GM12874 (cell line): ENCODE results near the gene TRAF3IP1.

Source experiments
- TF ChIP-seq, protein P1 (sequence below): IDR thresholded peaks from 2 replicates; pipeline ENCODE4 v1.5.1; 2011; ENCODE audit warnings: low read depth, mild to moderate bottlenecking, control low read depth, low read length, moderate library complexity; ENCODE audit not compliant: insufficient read depth

The TRAF3IP1 gene

GRCh38 chr2:238370823-238371372 lies 50.6 kb downstream of the TRAF3IP1 start:
- TF ChIP-seq, protein P1, sequence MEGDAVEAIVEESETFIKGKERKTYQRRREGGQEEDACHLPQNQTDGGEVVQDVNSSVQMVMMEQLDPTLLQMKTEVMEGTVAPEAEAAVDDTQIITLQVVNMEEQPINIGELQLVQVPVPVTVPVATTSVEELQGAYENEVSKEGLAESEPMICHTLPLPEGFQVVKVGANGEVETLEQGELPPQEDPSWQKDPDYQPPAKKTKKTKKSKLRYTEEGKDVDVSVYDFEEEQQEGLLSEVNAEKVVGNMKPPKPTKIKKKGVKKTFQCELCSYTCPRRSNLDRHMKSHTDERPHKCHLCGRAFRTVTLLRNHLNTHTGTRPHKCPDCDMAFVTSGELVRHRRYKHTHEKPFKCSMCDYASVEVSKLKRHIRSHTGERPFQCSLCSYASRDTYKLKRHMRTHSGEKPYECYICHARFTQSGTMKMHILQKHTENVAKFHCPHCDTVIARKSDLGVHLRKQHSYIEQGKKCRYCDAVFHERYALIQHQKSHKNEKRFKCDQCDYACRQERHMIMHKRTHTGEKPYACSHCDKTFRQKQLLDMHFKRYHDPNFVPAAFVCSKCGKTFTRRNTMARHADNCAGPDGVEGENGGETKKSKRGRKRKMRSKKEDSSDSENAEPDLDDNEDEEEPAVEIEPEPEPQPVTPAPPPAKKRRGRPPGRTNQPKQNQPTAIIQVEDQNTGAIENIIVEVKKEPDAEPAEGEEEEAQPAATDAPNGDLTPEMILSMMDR: peak; percentile 71

GRCh38 chr2:238376884-238377391 lies 56.6 kb downstream of the TRAF3IP1 start:
- TF ChIP-seq, protein P1: no peak

- TF ChIP-seq, protein P1: no peak
Measured at GRCh38 chr2:238378230-238379095, 58.1 kb downstream of the TRAF3IP1 start.

- TF ChIP-seq, protein P1: no peak
Measured at GRCh38 chr2:238379096-238379810, 58.9 kb downstream of the TRAF3IP1 start.

DNA sequence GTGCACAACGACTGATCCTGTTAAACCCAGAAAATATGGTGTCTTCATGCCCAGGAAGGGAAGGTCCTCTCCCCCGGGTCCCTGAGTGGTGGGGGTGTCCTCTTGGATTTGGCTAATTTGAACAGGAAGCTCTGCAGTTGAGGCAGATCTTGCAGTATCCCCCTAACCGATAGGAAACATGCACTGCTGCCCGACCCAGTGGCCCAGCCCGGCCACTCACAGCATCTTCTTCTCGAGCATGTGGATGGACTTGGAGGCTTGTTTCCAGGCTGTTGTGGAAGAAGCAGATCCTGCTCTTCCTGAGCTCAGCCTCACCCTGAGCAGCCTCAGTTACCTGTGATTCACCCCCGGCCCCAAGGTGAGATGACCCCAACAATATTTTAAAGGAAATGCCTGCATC lies 60.0 kb downstream of the TRAF3IP1 start:
- TF ChIP-seq, protein P1: no peak

DNA sequence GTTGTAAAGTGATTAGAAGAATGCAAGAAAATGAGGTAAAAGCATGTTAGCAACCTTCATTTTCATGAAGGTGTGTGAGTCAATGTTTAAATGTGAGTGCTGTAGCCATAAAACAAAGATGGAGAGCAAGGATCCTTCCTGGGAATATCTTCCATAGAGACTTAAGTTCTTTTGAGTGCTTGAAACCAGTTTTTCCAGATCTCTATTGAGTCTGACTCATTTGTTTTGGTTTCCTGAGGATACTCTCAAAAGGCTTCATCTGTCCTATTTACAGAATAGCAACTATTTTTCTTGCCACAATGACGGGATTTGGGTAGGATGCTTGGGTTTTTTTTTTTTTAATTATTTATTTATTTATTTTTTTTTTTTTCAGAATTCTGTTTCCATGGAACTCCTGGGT lies 60.5 kb downstream of the TRAF3IP1 start:
- TF ChIP-seq, protein P1: no peak
